H9 (cell line): ENCODE data around the gene NDST1. TPM values are rescaled to one million over a fixed set of nuclear protein-coding genes. Genes with fewer than 3 reads are reported as not detected.

Experiments
- DNase-seq: peaks from one replicate; pipeline ENCODE4 v3.0.0-alpha.2; 2017
- H2AFZ ChIP-seq: one replicate; pipeline ENCODE4 v1.6.1; 2013; ENCODE audit warnings: mild to moderate bottlenecking, low read length, control low read depth, moderate library complexity
- H2AK5ac ChIP-seq: 2 replicates; pipeline ENCODE4 v1.6.1; 2013; ENCODE audit warnings: low read length, control low read depth, mixed read lengths; ENCODE audit not compliant: insufficient read length
- H2BK120ac ChIP-seq: one replicate; pipeline ENCODE4 v1.6.1; 2013; ENCODE audit warnings: low read depth, mild to moderate bottlenecking, low read length, control low read depth, inconsistent platforms; ENCODE audit not compliant: poor library complexity, severe bottlenecking
- H2BK12ac ChIP-seq: 2 replicates; pipeline ENCODE4 v1.6.1; 2013; ENCODE audit warnings: low read length, control low read depth, mixed read lengths, low read depth; ENCODE audit not compliant: insufficient read length
- H2BK15ac ChIP-seq: 2 replicates; pipeline ENCODE4 v1.6.1; 2013; ENCODE audit warnings: low read depth, low read length, control low read depth
- H2BK20ac ChIP-seq: one replicate; pipeline ENCODE4 v1.6.1; 2013; ENCODE audit warnings: low read depth, mild to moderate bottlenecking, low read length, control low read depth, inconsistent platforms; ENCODE audit not compliant: poor library complexity, severe bottlenecking
- H2BK5ac ChIP-seq: 2 replicates; pipeline ENCODE4 v1.6.1; 2013; ENCODE audit warnings: low read length, control low read depth, mixed read lengths; ENCODE audit not compliant: insufficient read length
- H3K14ac ChIP-seq: 2 replicates; pipeline ENCODE4 v1.6.1; 2013; ENCODE audit warnings: low read length, control low read depth; ENCODE audit not compliant: insufficient read depth
- H3K18ac ChIP-seq: 2 replicates; pipeline ENCODE4 v1.6.1; 2013; ENCODE audit warnings: low read depth, mild to moderate bottlenecking, mixed read lengths, low read length, control low read depth; ENCODE audit not compliant: insufficient read length
- H3K23ac ChIP-seq: 2 replicates; pipeline ENCODE4 v1.6.1; 2013; ENCODE audit warnings: low read length, control low read depth, mixed read lengths, low read depth; ENCODE audit not compliant: insufficient read length
- H3K23me2 ChIP-seq: 2 replicates; pipeline ENCODE4 v1.6.1; 2013; ENCODE audit warnings: low read depth, mild to moderate bottlenecking, mixed read lengths, low read length, control low read depth; ENCODE audit not compliant: insufficient read length, poor library complexity, severe bottlenecking
- H3K27ac ChIP-seq: 2 replicates; pipeline ENCODE4 v1.5.1; 2013; ENCODE audit warnings: low read length, control low read depth, mixed read lengths, low read depth; ENCODE audit not compliant: insufficient read length
- H3K27me3 ChIP-seq: 2 replicates; pipeline ENCODE4 v1.6.1; 2013; ENCODE audit warnings: low read length, control low read depth, inconsistent platforms; ENCODE audit not compliant: insufficient read depth
- H3K4ac ChIP-seq: 2 replicates; pipeline ENCODE4 v1.6.1; 2013; ENCODE audit warnings: low read depth, mild to moderate bottlenecking, control low read depth, inconsistent platforms, low read length, moderate library complexity
- H3K4me1 ChIP-seq: 2 replicates; pipeline ENCODE4 v1.6.1; 2013; ENCODE audit warnings: low read length, control low read depth, inconsistent platforms; ENCODE audit not compliant: insufficient read depth
- H3K4me2 ChIP-seq: 2 replicates; pipeline ENCODE4 v1.6.1; 2013; ENCODE audit warnings: low read length, control low read depth, mixed read lengths; ENCODE audit not compliant: insufficient read length, insufficient read depth
- H3K56ac ChIP-seq: 2 replicates; pipeline ENCODE4 v1.6.1; 2013; ENCODE audit warnings: low read depth, mild to moderate bottlenecking, mixed read lengths, low read length, control low read depth; ENCODE audit not compliant: insufficient read length
- H3K79me1 ChIP-seq: 2 replicates; pipeline ENCODE4 v1.6.1; 2013; ENCODE audit warnings: low read depth, mild to moderate bottlenecking, moderate library complexity, low read length, control low read depth, inconsistent platforms; ENCODE audit not compliant: insufficient read depth, poor library complexity, severe bottlenecking
- H3K79me2 ChIP-seq: 2 replicates; pipeline ENCODE4 v1.6.1; 2013; ENCODE audit warnings: low read length, control low read depth, inconsistent platforms; ENCODE audit not compliant: insufficient read depth
- H3K9ac ChIP-seq: 2 replicates; pipeline ENCODE4 v1.6.1; 2013; ENCODE audit warnings: low read length, control low read depth, mixed read lengths; ENCODE audit not compliant: insufficient read length; ENCODE audit errors: extremely low read depth
- H3K9me3 ChIP-seq: one replicate; pipeline ENCODE4 v1.6.1; 2013; ENCODE audit warnings: low read depth, low read length, inconsistent platforms; ENCODE audit not compliant: control insufficient read depth
- H3T11ph ChIP-seq: one replicate; pipeline ENCODE4 v1.6.1; 2013; ENCODE audit warnings: mild to moderate bottlenecking, low read length, control low read depth, inconsistent platforms
- H4K20me1 ChIP-seq: one replicate; pipeline ENCODE4 v1.6.1; 2013; ENCODE audit not compliant: control insufficient read depth, insufficient read length, insufficient read depth
- H4K5ac ChIP-seq: 2 replicates; pipeline ENCODE4 v1.6.1; 2013; ENCODE audit warnings: low read depth, mild to moderate bottlenecking, mixed read lengths, low read length, control low read depth; ENCODE audit not compliant: insufficient read length
- H4K8ac ChIP-seq: replicated peaks from 2 replicates; pipeline ENCODE4 v1.6.1; 2013; ENCODE audit warnings: low read length, control low read depth, mixed read lengths, low read depth; ENCODE audit not compliant: insufficient read length
- H4K91ac ChIP-seq: 2 replicates; pipeline ENCODE4 v1.6.1; 2013; ENCODE audit warnings: low read depth, mild to moderate bottlenecking, moderate library complexity, mixed read lengths, low read length, control low read depth; ENCODE audit not compliant: insufficient read length
- H3K27ac Mint-ChIP-seq, 3 experiments: 2 replicates in 2 of 3; 3 replicates in 1 of 3; pipeline ENCODE4 v1.8.0; 2020 to 2021; ENCODE audit warnings: mixed read lengths in 3 of 3, mild to moderate bottlenecking in 1 of 3, moderate library complexity in 1 of 3
- H3K27me3 Mint-ChIP-seq: 2 replicates; pipeline ENCODE4 v1.8.0; 2021; ENCODE audit warnings: low read depth, mild to moderate bottlenecking, moderate library complexity, mixed read lengths
- H3K36me3 Mint-ChIP-seq, 3 experiments: 2 replicates in 2 of 3; 3 replicates in 1 of 3; pipeline ENCODE4 v1.8.0; 2020 to 2021; ENCODE audit warnings: low read depth in 3 of 3, mixed read lengths in 3 of 3; ENCODE audit not compliant: insufficient read depth in 1 of 3
- H3K4me1 Mint-ChIP-seq, 2 experiments: 2 replicates each; pipeline ENCODE4 v1.8.0; 2020; ENCODE audit warnings: mixed read lengths in 2 of 2
- H3K4me3 Mint-ChIP-seq, 2 experiments: 2 replicates in 1 of 2; 3 replicates in 1 of 2; pipeline ENCODE4 v1.8.0; 2020 to 2021; ENCODE audit warnings: mild to moderate bottlenecking in 2 of 2, mixed read lengths in 2 of 2, moderate library complexity in 1 of 2
- H3K9me3 Mint-ChIP-seq, 2 experiments: 2 replicates in 1 of 2; 3 replicates in 1 of 2; pipeline ENCODE4 v1.8.0; 2020; ENCODE audit warnings: mild to moderate bottlenecking in 2 of 2, mixed read lengths in 2 of 2, moderate library complexity in 1 of 2
- WGBS: extraction: QIAGEN DNeasy Blood & Tissue Kit; methylation state at CpG from one replicate; pipeline ENCODE4 v1.1.7; 2013; ENCODE audit warnings: missing lambda C conversion rate, low lambda C conversion rate, mixed read lengths; ENCODE audit not compliant: insufficient read length; ENCODE audit errors: extremely low coverage; 5-methylcytosine and 5-hydroxymethylcytosine counted together
- total RNA-seq: library from RNA; stranded (reverse); gene quantifications from 2 replicates; pipeline ENCODE4 v1.2.1, GENCODE V29; 2021
- TF ChIP-seq, protein P1 (sequence below): fragments of 200-600 bp; sonication (generic); conservative IDR thresholded peaks from 3 replicates; pipeline ENCODE4 v1.8.0; 2021; ENCODE audit warnings: antibody characterized with exemption, mild to moderate bottlenecking

NDST1 gene
- total RNA-seq, 1 experiment from 2014 or later = 65.5 TPM

DNA sequence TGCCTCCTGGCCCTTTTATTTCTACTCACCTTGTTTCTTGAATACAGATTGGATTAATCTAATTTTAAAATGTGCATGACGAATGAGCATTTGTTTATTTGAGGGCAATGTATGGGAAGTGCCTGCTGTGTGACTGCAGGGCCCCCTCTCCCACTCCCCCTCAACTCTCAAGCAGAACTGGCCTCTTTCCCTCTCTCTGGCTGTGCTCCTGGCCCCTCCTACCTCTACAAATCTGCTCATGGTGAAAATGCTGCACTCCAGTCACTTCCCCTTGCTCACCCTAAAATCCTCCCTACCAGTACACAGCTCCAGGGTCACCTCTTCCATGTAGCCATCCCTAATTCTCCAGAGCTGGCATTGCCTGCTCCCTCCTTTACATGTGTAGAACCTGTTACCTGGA lies 17.2 kb upstream of the NDST1 start:
- Histone ChIP-seq H3K4me1 (peaks cover 19% of the 10 kb centered on the region), H4K20me1 (peaks cover 2% of the 10 kb centered on the region), H2BK15ac (no peak overlapping the region), H2BK20ac (no peak overlapping the region), H3K23ac (no peak overlapping the region), H3K23me2 (no peaks in the 10 kb centered on the region), H4K91ac (no peak overlapping the region), H4K5ac (no peak overlapping the region), H2BK120ac (no peak overlapping the region), H3K18ac (no peak overlapping the region), H4K8ac (no peak overlapping the region), H3K27me3 (no peaks in the 10 kb centered on the region), H2BK12ac (no peak overlapping the region), H3K27ac (no peak overlapping the region), H3K79me1 (peaks cover 10% of the 10 kb centered on the region), H3K79me2 (peaks cover 34% of the 10 kb centered on the region; the same call in 1 of the 2 replicates), H3K56ac (no peak overlapping the region), H2BK5ac (no peak overlapping the region), H3K9ac (no peak overlapping the region), H3K4ac (no peak overlapping the region), H3K4me2 (no peak overlapping the region), H3T11ph (no peak overlapping the region), H3K9me3 (no peaks in the 10 kb centered on the region), H2AFZ (no peak overlapping the region), H2AK5ac (no peak overlapping the region), H3K14ac (no peak overlapping the region)
- WGBS = no CpG with 5 or more reads among the region's 1 CpG
- peaks cover 58 to 60% of the 10 kb centered on the region in 2 experiments for H3K4me1 Mint-ChIP-seq
- H3K27me3 Mint-ChIP-seq = no peaks in the 10 kb centered on the region
- no peak for DNase-seq
- no peaks in the 10 kb centered on the region for H3K9me3 Mint-ChIP-seq
- H3K27ac Mint-ChIP-seq = peak overlapping the region in 2 of 3 experiments; percentile 35 to 81; a peak in 4 of 7 replicates
- H3K36me3 Mint-ChIP-seq = peaks cover 2 to 11% (median 4%) of the 10 kb centered on the region in 3 experiments; a peak in 4 of 7 replicates
- H3K4me3 Mint-ChIP-seq = peak overlapping the region in 1 of 2 experiments; percentile 40; a peak in 3 of 5 replicates
- TF ChIP-seq, protein P1, sequence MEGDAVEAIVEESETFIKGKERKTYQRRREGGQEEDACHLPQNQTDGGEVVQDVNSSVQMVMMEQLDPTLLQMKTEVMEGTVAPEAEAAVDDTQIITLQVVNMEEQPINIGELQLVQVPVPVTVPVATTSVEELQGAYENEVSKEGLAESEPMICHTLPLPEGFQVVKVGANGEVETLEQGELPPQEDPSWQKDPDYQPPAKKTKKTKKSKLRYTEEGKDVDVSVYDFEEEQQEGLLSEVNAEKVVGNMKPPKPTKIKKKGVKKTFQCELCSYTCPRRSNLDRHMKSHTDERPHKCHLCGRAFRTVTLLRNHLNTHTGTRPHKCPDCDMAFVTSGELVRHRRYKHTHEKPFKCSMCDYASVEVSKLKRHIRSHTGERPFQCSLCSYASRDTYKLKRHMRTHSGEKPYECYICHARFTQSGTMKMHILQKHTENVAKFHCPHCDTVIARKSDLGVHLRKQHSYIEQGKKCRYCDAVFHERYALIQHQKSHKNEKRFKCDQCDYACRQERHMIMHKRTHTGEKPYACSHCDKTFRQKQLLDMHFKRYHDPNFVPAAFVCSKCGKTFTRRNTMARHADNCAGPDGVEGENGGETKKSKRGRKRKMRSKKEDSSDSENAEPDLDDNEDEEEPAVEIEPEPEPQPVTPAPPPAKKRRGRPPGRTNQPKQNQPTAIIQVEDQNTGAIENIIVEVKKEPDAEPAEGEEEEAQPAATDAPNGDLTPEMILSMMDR = no peak
